HepG2 (cell line): ENCODE results near the gene NRL. TPM values are rescaled to one million over a fixed set of nuclear protein-coding genes. Genes with fewer than 3 reads are reported as not detected.

Experiments used
- AGO1 ChIP-seq: fragments of 200-400 bp; formaldehyde crosslinking; IDR thresholded peaks from 2 replicates; pipeline ENCODE4 v1.6.1; 2017; ENCODE audit warnings: mild to moderate bottlenecking, low read depth, low read length, moderate library complexity; ENCODE audit not compliant: poor library complexity, severe bottlenecking
- GATA4 ChIP-seq: sonication (generic); IDR thresholded peaks from 2 replicates; pipeline ENCODE4 v1.6.1; 2016; ENCODE audit warnings: antibody characterized with exemption, low read depth, borderline replicate concordance
- KLF9 ChIP-seq: IDR thresholded peaks from 2 replicates; pipeline ENCODE4 v1.6.1; 2016; ENCODE audit warnings: low read depth
- SIN3B ChIP-seq: fragments of 150-350 bp; IDR thresholded peaks from 2 replicates; pipeline ENCODE4 v1.6.1; 2014; ENCODE audit warnings: low read length
- TAF1 ChIP-seq: sonication (generic); formaldehyde crosslinking; IDR thresholded peaks from 2 replicates; pipeline ENCODE4 v1.4.0; 2020; ENCODE audit warnings: missing genetic modification reagents
- TAF15 ChIP-seq: fragments of 200-400 bp; formaldehyde crosslinking; IDR thresholded peaks from one replicate; pipeline ENCODE4 v1.6.1; 2018; ENCODE audit warnings: mild to moderate bottlenecking, low read depth, low read length; ENCODE audit not compliant: poor library complexity, severe bottlenecking
- YEATS2 ChIP-seq: sonication (generic); formaldehyde crosslinking; IDR thresholded peaks from 2 replicates; pipeline ENCODE4 v1.4.0; 2020; ENCODE audit warnings: missing genetic modification reagents, borderline replicate concordance
- ZNF256 ChIP-seq: sonication (generic); formaldehyde crosslinking; conservative IDR thresholded peaks from 2 replicates; pipeline ENCODE4 v1.4.0; 2020; ENCODE audit warnings: missing genetic modification reagents
- ZNF264 ChIP-seq: sonication (generic); formaldehyde crosslinking; IDR thresholded peaks from 2 replicates; pipeline ENCODE4 v1.4.0; 2020; ENCODE audit warnings: missing genetic modification reagents
- ZNF30 ChIP-seq: sonication (generic); formaldehyde crosslinking; IDR thresholded peaks from 2 replicates; pipeline ENCODE4 v1.5.0; 2020; ENCODE audit warnings: mild to moderate bottlenecking, missing genetic modification reagents
- ZNF326 ChIP-seq: sonication (generic); formaldehyde crosslinking; IDR thresholded peaks from 2 replicates; pipeline ENCODE4 v1.4.0; 2020; ENCODE audit warnings: missing genetic modification reagents, borderline replicate concordance
- ZNF335 ChIP-seq: sonication (generic); formaldehyde crosslinking; IDR thresholded peaks from 2 replicates; pipeline ENCODE4 v1.4.0; 2020; ENCODE audit warnings: missing genetic modification reagents
- ZNF33A ChIP-seq: sonication (generic); formaldehyde crosslinking; IDR thresholded peaks from 2 replicates; pipeline ENCODE4 v1.5.1; 2020; ENCODE audit warnings: missing genetic modification reagents, mild to moderate bottlenecking, moderate library complexity, borderline replicate concordance
- ZNF607 ChIP-seq: sonication (generic); formaldehyde crosslinking; IDR thresholded peaks from 2 replicates; pipeline ENCODE4 v1.5.1; 2020; ENCODE audit warnings: missing genetic modification reagents, mild to moderate bottlenecking, borderline replicate concordance
- ZNF720 ChIP-seq: sonication (generic); formaldehyde crosslinking; IDR thresholded peaks from 2 replicates; pipeline ENCODE4 v1.4.0; 2020; ENCODE audit warnings: missing genetic modification reagents
- polyA plus RNA-seq, 8 experiments: library from polyadenylated mRNA; depleted of rRNA in 3 of 8; stranded (reverse) in 7 of 8; unstranded in 1 of 8; fragments of >200 nt; fragmentation: Illumina TruSeq in 4 of 8; extraction: Trizol in 4 of 8; gene quantifications; 2 replicates each; pipeline versions ENCODE4 v1.2.1 to v1.2.3, GENCODE V29; 2011 to 2016; ENCODE audit warnings: low read depth in 4 of 8, missing spikeins in 1 of 8, mixed read lengths in 1 of 8; ENCODE audit not compliant: insufficient read depth in 1 of 8
- total RNA-seq, 5 experiments: library from RNA; depleted of rRNA; stranded (reverse); fragments of >200 nt; fragmentation: Illumina TruSeq; extraction: Trizol; gene quantifications; 2 replicates each; pipeline ENCODE4 v1.2.3, GENCODE V29; 2016; ENCODE audit warnings: low read depth in 1 of 5
- TF ChIP-seq, protein P1 (sequence below): sonication (generic); formaldehyde crosslinking; IDR thresholded peaks from 2 replicates; pipeline ENCODE4 v1.8.1; 2023; ENCODE audit warnings: mild to moderate bottlenecking, moderate library complexity, missing genetic modification reagents
- TF ChIP-seq, protein P2 (sequence below): sonication (generic); formaldehyde crosslinking; IDR thresholded peaks from 2 replicates; pipeline ENCODE4 v1.4.0; 2020; ENCODE audit warnings: mild to moderate bottlenecking, missing genetic modification reagents, borderline replicate concordance
- TF ChIP-seq, protein P3 (sequence below): sonication (generic); formaldehyde crosslinking; IDR thresholded peaks from 2 replicates; pipeline ENCODE4 v1.9.0; 2021; ENCODE audit warnings: missing genetic modification reagents, mild to moderate bottlenecking, borderline replicate concordance
- TF ChIP-seq, protein P4 (sequence below): sonication (generic); formaldehyde crosslinking; conservative IDR thresholded peaks from 2 replicates; pipeline ENCODE4 v1.4.0; 2020; ENCODE audit warnings: missing genetic modification reagents

The NRL gene
- total and polyA plus RNA-seq, 2 of the 13 experiments (the other 11 are each of a cell fraction or from before 2014, with no cell fraction given), result 2.5 to 4.7 TPM

DNA sequence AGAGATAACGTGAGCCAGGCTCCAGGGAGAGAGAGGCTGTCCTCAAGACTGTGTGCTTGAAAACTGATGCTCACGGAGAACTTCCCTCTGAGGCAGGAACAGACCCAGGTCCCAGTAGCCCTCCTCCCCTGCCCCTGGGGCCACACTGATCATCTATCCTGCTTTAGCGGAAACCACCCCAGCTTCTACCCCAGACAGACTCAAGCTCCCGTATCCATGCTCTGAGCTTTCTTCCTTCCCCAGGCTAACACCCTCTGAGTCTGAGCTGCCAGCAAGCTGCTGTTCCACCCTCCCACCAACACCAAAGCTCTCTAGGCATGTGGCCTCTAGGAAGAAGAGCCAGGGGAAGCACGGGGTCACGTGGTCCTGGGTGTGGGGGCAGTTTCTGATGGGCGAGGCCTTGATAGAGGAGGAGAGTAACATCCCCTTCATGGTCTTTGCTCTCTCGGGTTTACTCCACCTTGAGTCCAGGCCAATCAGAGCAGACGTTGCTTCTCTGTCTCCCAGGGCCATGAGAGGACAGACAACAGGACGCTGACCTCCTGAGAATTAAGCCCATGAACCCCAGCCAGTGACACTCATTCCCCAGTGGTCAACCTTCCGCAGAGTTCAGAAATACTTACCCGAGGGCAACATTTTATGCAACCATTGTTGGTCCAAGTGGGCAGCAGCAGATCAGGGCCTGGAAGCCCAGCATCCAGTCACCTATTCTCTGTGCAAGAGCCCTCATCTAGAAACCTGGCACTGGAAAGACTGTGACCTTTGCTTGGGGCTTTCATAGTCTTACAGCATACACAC is 19.3 kb downstream of the NRL start (continued):
- TF ChIP-seq, protein P1, sequence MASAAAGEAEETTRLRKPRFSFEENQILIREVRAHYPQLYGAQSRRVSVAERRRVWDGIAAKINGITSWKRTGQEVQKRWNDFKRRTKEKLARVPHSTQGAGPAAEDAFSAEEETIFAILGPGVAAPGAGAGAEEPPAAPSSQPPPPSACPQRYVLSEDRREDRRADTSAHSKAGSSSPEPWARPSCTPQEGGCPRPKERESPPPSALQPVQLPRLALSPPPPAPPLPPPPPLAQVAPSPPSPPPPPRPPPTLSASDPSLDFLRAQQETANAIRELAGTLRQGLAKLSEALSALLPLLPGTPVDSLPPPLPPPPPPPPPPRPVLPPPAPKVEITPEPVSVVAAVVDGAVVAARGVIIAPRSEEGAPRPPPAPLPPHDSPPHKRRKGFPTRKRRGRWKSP (CRISPR knock-in tag), result no peak
- peak; percentile 94 for TF ChIP-seq ZNF335
- peak; percentile 56; the same call in 1 of the 2 replicates for TF ChIP-seq ZNF256 (CRISPR knock-in tag)
- peak; percentile 87 for TF ChIP-seq ZNF264 (CRISPR knock-in tag)
- peak; percentile 96 for TF ChIP-seq YEATS2
- no peak for TF ChIP-seq ZNF607
- TF ChIP-seq TAF15, result no peak
- TF ChIP-seq, protein P2, sequence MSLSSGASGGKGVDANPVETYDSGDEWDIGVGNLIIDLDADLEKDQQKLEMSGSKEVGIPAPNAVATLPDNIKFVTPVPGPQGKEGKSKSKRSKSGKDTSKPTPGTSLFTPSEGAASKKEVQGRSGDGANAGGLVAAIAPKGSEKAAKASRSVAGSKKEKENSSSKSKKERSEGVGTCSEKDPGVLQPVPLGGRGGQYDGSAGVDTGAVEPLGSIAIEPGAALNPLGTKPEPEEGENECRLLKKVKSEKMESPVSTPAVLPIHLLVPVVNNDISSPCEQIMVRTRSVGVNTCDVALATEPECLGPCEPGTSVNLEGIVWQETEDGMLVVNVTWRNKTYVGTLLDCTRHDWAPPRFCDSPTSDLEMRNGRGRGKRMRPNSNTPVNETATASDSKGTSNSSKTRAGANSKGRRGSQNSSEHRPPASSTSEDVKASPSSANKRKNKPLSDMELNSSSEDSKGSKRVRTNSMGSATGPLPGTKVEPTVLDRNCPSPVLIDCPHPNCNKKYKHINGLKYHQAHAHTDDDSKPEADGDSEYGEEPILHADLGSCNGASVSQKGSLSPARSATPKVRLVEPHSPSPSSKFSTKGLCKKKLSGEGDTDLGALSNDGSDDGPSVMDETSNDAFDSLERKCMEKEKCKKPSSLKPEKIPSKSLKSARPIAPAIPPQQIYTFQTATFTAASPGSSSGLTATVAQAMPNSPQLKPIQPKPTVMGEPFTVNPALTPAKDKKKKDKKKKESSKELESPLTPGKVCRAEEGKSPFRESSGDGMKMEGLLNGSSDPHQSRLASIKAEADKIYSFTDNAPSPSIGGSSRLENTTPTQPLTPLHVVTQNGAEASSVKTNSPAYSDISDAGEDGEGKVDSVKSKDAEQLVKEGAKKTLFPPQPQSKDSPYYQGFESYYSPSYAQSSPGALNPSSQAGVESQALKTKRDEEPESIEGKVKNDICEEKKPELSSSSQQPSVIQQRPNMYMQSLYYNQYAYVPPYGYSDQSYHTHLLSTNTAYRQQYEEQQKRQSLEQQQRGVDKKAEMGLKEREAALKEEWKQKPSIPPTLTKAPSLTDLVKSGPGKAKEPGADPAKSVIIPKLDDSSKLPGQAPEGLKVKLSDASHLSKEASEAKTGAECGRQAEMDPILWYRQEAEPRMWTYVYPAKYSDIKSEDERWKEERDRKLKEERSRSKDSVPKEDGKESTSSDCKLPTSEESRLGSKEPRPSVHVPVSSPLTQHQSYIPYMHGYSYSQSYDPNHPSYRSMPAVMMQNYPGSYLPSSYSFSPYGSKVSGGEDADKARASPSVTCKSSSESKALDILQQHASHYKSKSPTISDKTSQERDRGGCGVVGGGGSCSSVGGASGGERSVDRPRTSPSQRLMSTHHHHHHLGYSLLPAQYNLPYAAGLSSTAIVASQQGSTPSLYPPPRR (CRISPR knock-in tag), result peak; percentile 95
- TF ChIP-seq ZNF33A (CRISPR knock-in tag), result no peak
- no peak for TF ChIP-seq ZNF30 (CRISPR knock-in tag)
- peak; percentile 59 for TF ChIP-seq SIN3B
- TF ChIP-seq, protein P3, sequence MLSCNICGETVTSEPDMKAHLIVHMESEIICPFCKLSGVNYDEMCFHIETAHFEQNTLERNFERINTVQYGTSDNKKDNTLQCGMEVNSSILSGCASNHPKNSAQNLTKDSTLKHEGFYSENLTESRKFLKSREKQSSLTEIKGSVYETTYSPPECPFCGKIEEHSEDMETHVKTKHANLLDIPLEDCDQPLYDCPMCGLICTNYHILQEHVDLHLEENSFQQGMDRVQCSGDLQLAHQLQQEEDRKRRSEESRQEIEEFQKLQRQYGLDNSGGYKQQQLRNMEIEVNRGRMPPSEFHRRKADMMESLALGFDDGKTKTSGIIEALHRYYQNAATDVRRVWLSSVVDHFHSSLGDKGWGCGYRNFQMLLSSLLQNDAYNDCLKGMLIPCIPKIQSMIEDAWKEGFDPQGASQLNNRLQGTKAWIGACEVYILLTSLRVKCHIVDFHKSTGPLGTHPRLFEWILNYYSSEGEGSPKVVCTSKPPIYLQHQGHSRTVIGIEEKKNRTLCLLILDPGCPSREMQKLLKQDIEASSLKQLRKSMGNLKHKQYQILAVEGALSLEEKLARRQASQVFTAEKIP (CRISPR knock-in tag), result no peak
- TF ChIP-seq, protein P4, sequence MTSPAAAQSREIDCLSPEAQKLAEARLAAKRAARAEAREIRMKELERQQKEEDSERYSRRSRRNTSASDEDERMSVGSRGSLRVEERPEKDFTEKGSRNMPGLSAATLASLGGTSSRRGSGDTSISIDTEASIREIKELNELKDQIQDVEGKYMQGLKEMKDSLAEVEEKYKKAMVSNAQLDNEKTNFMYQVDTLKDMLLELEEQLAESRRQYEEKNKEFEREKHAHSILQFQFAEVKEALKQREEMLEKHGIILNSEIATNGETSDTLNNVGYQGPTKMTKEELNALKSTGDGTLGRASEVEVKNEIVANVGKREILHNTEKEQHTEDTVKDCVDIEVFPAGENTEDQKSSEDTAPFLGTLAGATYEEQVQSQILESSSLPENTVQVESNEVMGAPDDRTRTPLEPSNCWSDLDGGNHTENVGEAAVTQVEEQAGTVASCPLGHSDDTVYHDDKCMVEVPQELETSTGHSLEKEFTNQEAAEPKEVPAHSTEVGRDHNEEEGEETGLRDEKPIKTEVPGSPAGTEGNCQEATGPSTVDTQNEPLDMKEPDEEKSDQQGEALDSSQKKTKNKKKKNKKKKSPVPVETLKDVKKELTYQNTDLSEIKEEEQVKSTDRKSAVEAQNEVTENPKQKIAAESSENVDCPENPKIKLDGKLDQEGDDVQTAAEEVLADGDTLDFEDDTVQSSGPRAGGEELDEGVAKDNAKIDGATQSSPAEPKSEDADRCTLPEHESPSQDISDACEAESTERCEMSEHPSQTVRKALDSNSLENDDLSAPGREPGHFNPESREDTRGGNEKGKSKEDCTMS, result peak; percentile 80; the same call in 1 of the 2 replicates
- no peak for TF ChIP-seq AGO1
- peak; percentile 90 for TF ChIP-seq ZNF326 (CRISPR knock-in tag)
- peak; percentile 94; the same call in 1 of the 2 replicates for TF ChIP-seq ZNF720
- TF ChIP-seq TAF1 (CRISPR knock-in tag), result peak; percentile 99
- TF ChIP-seq KLF9, result peak; percentile 98; the same call in 1 of the 2 replicates
- peak; percentile 97 for TF ChIP-seq GATA4
